Cardiac fibroblast (primary cell): ENCODE results near the gene MCM9.

Experiments
- DNase-seq, 2 donors: peaks; one replicate each; pipeline versions ENCODE4 v3.0.0 to v3.0.0-alpha.2; 2010; ENCODE audit warnings: low read depth in 2 of 2
- H3K4me3 ChIP-seq, 2 donors: replicated peaks in 1 of 2; 1 replicate in 1 of 2; 2 replicates in 1 of 2; pipeline ENCODE4 v1.5.1; 2011; ENCODE audit warnings: low read depth in 2 of 2, low read length in 2 of 2, mild to moderate bottlenecking in 2 of 2, moderate library complexity in 1 of 2
- TF ChIP-seq, protein P1 (sequence below): IDR thresholded peaks from one replicate; pipeline ENCODE4 v1.5.1; 2011; ENCODE audit warnings: low read depth, mild to moderate bottlenecking, low read length, inconsistent platforms

Gene MCM9

DNA sequence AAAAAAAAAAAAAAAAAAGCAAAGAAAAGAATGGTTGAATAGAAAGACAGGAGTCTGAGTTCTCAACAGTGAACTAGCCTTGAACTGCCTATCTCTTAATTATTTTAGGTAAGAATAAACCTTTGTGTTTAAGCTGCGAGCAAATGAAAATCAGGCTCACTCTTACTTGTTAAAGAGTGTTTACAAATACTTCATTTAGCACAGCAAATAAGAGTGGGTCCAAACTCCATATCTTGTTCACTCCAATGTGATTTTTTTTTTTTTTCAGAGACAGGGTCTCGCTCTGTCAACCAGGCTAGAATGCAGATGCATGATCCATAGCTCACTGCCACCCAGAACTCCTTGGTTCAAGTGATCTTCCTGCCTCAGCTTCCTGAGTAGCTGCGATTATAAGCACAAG, 11.9 kb downstream of the MCM9 start:
- H3K4me3 ChIP-seq: no peak overlapping the region
- TF ChIP-seq, protein P1, sequence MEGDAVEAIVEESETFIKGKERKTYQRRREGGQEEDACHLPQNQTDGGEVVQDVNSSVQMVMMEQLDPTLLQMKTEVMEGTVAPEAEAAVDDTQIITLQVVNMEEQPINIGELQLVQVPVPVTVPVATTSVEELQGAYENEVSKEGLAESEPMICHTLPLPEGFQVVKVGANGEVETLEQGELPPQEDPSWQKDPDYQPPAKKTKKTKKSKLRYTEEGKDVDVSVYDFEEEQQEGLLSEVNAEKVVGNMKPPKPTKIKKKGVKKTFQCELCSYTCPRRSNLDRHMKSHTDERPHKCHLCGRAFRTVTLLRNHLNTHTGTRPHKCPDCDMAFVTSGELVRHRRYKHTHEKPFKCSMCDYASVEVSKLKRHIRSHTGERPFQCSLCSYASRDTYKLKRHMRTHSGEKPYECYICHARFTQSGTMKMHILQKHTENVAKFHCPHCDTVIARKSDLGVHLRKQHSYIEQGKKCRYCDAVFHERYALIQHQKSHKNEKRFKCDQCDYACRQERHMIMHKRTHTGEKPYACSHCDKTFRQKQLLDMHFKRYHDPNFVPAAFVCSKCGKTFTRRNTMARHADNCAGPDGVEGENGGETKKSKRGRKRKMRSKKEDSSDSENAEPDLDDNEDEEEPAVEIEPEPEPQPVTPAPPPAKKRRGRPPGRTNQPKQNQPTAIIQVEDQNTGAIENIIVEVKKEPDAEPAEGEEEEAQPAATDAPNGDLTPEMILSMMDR: no peak
- no peak for DNase-seq

- no peak overlapping the region for H3K4me3 ChIP-seq
- TF ChIP-seq, protein P1: no peak
- no peak for DNase-seq
Measured at GRCh38 chr6:118921084-118921483, 13.9 kb downstream of the MCM9 start.

DNA sequence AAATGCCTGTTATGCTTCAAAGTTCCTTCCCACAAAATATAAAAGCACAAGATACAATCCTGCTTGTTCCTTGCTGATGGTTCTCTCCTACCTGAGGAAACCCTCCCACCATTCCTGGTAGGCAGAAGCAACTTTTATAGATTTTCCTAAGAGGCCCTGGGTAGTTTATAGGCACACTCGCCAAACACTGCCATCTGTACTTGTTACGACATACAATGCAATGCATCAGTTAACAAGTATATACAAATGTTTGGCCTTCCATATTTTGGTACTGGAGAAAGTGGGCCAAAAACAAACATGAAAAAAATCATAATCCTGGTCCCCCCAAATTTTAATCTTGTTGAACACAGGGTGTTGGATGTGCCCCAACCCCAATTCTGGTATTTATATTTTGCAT, 16.6 kb downstream of the MCM9 start:
- no peak overlapping the region for H3K4me3 ChIP-seq
- TF ChIP-seq, protein P1: no peak
- no peak for DNase-seq

DNA sequence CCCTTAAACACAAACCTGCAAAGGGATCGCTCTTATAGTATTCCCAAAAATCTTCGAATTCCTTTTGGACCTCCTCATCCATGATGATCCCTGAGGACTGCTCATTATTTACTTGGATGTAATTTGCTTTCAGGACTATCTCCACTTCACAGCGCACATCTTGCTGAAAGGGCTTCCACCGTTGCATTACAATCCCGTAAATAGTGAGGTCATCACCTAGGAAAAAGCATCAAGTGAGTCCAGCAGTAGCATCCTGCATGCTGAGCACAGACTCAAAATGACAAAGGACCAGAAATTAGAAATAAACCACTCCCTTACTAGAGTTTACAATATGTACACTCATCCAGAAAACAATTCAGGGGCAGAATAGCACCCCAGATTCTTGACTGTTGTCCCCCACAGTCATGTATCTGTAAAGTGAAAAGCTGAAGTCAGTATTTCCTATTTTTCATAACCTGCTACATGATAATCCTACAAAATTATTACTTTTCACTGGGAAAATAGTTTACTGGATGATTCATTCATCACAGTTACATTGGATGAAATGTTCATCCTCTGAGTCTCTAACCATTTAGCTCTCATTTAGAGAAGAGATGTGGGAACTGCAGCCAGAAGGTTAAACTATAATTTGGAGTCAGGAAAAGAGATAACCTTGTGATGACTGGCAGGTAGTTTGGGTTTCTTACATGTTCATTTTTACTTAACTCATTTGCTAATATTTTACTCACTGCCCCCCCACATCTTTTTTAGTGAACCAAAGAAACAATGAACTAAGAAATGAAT, 17.2 kb downstream of the MCM9 start:
- H3K4me3 ChIP-seq: no peak overlapping the region
- TF ChIP-seq, protein P1: no peak
- DNase-seq: no peak

DNA sequence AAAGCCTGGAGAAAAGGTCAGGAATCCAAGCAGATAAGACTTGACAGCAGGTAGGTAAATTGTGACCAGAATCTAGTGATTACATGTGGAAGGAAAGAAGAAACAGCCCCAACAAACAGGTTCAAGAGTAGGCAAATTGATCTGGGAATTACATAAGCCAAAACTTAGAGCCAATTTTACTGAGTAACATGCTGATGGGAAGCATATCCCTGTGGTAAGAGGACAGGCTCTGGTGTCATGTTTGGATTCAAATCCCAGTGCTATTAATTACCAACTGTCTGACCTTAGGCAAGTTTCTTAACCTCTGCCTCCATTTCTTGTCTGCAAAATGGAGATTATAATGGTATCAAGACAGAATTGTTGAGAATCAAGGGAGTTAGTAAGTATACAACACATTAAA, 20.4 kb downstream of the MCM9 start:
- no peak overlapping the region for H3K4me3 ChIP-seq
- DNase-seq: no peak
- TF ChIP-seq, protein P1: no peak

- TF ChIP-seq, protein P1: no peak
- DNase-seq: no peak
- no peak overlapping the region for H3K4me3 ChIP-seq
Measured at GRCh38 chr6:118913161-118913560, 21.8 kb downstream of the MCM9 start.

DNA sequence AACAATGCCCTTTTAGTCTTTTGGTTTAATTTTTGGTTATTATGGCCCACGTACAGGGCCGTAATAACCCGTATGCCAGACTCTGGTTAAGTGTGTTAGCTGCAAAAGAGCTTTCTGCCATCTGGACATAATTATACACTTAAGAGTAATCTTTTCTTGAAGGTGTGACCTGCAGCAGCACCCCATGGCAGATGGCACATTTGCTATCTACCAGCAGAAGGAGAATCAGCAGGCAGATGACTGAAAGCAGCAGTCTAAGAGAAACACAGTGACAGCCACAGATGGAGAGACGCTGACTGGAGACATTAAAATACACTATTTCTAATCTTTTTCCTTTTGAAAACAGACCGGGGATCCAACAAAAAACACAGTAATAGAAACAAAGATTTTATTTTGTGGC, 22.3 kb downstream of the MCM9 start:
- TF ChIP-seq, protein P1: no peak
- no peak overlapping the region for H3K4me3 ChIP-seq
- no peak for DNase-seq
